ENCODE results near the gene TRAPPC12.

TRAPPC12 gene

DNA sequence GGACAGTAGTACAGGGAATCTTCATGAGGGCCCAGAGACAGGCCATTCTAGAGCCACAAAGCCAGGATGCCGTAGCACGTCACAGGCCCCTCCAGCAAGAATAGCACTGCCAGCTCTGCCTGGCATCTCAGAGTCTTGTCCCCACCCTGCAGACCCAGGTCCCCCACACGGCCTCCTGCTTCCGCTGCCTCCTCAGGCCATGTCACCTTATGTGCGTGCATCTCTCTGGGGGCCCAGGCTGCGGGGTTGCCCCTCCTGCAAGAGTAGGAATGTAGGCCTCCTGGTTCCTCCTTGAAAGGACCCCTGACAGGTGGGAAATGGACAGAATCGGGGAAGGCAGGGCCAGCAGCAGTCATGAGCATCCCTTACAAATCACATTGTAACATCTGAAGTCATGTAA lies 90.0 kb downstream of the TRAPPC12 start:
- DNase-seq (ENCODE audit: low spot score): no peak

DNA sequence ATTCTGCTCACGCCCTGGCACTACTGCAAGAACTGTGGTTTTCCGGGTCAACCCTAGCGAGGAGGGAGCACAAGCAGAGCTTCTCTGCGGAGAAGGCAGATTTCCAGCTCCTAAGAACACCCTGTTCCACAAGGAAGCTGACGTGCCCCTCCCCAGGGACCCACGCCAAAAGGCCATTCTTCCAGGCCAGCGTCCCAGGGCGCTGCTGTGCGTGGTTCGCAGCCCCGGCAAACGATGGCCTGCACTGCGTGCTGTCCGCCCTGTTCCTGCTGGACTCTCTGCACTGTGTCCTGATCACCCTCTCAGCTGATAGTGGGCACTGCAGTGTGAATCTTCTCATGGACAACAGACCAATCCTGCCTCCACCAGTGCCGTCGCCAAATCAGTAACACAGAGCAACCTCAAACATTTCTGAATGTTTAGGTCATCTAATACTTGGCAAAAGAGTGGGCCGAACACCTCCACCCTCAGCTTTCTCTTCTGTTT lies 90.7 kb downstream of the TRAPPC12 start:
- no peak for DNase-seq (ENCODE audit: low spot score)

DNA sequence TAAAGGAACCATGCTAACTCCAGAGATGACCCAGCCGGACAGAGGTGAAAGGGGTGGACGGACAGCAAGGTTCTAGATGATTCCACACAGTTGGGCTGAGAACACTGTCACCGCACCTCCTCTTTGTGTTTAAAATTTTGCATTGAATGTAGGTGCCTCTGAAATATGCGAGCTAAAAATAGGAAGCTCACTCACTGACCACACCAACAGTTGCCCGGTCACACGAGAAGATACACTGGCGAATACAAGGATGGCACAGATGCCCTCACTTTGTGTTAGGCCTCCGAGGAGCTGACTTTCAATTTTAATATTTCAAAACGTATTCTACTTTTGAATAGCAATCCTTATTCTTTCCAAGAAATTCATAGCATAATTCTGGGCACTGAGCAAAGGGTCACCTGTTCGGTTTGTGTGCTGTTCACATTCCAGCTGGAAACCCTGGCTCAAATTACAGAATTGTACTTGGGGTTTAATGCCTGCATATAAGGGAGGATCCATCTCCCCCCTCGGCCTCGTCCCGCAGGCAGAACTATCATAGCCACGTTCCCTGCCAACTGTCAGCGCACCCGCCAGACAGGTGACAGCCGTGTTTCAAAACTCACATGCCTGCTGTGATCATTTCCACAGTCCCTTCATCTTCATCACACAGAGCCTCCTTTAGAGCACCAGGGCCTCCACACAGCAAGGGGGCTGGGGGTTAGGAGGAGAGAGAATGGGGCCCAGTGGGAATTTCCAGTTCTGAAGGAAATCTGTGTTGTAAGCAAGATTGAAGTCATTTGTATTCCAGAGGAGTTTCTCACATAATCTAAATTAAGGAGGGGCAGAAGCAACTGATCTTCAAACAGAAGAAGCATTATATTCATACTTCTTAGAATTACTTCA lies 91.6 kb downstream of the TRAPPC12 start:
- DNase-seq (ENCODE audit: low spot score): no peak

DNA sequence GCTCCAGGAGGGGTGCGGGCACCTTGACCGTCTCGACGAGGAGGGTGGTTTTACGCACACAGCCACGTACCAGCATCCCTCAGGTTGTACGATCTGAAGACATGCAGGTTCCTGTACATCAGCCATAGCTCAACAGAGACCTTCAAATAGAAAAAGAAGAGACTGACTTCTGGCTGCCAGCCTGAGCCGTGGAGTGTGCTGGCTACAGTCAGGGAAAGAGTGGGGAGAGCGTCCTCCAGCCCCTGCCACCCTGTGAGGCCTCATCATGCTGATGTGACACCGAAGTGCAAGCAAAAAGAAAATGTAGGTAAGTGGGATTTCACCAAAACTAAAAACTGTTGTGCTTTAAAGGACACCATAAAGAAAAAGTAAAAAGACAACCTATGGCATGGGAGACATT lies 92.8 kb downstream of the TRAPPC12 start:
- no peak for DNase-seq (ENCODE audit: low spot score)

DNA sequence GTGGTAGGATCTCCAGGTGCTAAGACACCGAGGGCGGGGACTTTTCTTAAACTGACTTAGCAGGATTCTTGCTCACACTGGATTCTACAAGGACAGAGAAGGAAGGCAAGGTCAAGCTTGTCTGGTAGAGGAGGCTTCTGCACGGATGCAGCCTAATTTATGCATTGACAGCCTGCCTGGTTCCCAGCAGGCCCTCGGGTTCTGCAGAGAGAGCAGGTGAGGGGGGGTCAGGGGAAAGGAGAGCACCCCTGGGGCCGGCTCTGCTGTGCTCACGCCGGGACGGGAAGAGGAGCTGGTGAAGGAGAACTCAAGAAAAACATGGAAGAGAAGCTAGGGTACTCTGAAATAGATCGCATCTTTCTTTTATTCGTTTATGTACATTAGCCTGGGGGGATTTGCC lies 93.5 kb downstream of the TRAPPC12 start:
- DNase-seq (ENCODE audit: low spot score): no peak

DNA sequence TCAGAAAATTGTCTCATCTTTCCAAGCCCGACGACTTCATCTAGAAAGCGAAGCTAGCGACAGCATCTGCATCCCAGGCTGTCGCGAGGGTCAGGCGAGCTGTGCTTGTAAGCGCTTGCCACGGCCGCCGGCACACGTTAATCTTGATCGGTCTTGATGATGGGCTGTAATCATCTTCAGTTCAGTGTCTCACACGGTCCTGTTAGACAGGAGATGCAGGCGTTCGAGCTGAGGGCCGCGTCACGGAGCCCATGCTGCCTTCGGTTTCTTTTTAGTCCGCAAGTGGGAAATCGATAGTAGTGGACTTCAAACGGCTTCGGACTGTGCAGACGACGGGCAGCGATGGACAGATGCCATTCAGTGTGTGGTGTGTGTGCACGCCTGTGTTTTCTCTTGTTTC lies 96.3 kb downstream of the TRAPPC12 start:
- DNase-seq (ENCODE audit: low spot score): no peak

DNA sequence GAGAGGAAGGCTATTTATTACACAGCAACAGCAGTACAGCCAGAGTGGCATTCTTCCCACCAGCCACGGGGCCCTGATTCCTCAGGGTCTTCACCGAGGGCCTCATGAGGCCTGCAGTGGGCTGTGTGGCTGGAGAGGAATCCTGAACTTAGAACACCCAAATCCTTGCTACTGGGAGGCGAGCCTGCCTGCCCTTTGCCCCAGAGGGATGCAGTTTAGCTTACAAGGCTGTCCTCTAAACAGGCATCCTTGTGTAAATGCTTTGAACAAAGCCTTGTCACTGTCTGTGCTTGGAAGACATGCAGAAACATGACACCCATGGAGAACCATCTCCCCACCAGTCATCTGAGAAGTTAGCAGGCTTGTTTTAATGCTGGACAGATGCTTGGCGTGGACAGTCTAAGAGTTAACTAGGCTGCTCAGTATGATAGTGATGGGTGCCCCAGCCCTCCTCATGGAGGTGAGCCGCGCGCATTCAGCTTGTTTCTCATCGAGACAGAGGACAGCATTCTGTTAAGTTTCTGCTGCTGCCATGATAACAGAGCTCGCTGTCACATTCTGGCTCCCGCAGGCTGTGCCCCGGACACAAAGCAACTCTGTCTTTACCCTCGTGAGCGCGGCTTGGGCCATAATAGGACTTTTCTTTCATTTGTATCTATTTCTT lies 97.0 kb downstream of the TRAPPC12 start:
- no peak for DNase-seq (ENCODE audit: low spot score)

DNA sequence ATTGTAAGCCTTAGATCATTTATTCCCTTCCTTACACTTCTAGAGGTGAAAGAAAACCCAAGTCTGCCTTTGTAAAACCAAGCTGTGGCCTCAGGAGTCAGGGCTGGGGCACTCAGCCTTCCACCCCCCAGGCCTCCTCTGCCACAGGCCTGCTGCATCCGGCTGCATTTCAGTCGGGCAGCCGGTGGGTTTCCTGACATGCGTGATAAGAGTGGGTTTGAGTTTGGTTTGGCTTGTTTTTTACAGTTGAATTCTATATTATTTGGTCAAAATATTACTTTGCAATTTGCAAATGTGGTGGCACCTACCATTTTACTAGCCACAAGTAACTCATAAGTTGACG lies 97.5 kb downstream of the TRAPPC12 start:
- DNase-seq (ENCODE audit: low spot score): no peak

DNA sequence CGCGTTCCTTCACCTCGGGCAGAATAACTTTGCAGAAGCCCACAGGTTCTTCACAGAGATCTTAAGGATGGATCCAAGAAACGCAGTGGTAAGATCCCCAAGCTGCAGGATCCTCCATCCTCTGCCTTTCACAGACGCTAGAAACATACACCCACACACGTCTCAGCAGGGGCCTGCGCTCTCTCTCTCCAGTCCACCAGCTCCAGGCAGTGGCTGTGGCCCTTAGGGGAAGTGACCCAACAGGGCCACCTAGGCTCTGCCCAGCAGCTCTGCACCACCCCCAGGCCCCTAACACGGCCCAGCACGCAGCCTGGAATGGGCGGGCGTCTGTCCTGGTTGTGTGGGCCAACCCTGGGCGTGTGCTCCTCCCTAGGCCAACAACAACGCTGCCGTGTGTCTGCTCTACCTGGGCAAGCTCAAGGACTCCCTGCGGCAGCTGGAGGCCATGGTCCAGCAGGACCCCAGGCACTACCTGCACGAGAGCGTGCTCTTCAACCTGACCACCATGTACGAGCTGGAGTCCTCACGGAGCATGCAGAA lies 99.4 kb downstream of the TRAPPC12 start:
- no peak for DNase-seq (ENCODE audit: low spot score)

DNA sequence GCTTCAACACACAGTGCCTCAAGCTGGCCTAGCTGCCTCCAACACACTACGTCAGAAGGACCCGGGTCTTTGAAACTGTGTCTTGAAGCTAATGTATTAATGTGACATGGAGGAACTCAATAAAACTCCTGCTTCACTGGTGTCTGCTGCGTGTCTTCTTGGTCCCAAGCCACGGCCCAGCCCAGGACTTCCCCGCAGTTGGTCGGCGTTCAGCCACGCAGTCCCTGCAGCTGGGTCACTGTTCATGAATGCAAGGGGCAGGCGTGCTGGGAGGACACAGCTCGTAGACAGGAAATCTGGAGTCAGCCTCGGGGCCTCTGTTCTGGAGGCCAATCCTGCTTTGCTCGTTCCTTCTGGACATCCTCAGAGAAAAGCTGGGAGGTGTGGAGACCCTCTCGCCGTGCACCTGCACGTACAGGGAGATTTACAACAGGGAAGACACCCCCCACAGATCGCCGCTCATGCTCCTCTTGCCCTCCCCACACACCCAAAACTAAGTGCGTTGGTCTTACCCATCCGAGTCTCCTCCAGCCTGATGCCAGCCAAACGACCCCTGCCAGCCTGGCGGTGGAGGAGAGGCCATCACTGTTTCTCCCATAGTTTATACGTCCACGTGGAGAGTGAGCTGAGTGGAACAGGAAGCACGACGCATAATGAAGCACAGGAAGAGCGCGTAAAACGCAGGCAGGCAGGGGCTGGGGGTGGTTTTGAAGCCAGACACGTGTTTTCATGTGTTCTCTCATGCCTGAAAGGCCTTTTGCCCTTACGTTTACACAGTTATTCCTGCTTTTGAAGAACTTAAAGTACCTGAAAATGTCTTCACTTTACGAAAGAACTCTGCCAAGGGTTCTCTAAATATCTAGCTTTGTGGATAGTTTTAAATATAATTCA lies 100.2 kb downstream of the TRAPPC12 start:
- DNase-seq (ENCODE audit: low spot score): no peak

DNA sequence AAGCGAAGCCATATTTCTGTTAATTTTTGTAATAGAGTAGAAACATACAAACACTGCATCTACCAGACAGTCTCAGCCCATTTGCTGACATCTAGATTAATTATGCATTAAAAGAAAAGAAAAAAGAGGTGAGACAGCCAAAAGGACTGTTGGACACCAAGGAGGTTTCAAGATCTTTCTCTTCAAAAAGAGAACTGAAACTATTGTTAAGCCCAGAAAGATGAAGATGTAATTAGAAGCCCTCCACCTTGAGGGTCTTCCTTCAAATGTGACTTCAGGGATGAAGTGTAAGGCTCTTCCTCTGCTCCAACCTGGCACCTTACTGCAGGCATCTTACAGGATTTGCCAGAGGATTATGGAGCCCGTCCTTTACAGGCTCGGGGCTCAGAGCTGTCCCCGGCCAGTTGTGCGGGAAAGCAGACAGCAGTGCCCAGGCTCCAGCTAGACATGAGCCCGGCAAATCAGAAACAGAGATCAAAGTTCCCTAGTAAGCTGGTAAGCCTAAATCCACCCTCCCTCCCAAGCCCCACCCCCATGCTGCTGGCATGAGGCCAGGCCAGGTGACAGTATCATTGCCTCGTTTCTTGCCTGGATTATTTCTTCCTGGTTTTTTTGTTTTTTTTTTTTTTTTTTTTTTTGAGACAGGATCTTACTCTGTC lies 101.0 kb downstream of the TRAPPC12 start:
- DNase-seq (ENCODE audit: low spot score): no peak

DNA sequence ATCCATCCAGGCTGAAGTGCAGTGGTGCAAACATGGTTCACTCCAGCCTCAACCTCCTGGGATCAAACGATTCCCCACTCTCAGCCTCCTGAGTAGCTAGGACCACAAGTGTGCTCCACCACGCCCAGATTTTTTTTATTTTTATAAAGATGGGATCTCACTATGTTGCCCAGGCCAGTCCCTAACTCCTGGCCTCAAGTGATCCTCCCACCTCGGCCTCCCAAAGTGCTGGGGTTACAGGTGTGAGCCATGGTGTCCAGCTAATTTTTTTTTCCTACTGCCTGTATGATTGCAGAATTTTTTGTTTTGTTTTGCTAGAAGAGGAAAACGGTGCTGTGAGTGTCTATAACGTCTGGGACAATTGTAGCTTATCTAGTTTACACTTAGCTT lies 101.5 kb downstream of the TRAPPC12 start:
- no peak for DNase-seq (ENCODE audit: low spot score)

DNA sequence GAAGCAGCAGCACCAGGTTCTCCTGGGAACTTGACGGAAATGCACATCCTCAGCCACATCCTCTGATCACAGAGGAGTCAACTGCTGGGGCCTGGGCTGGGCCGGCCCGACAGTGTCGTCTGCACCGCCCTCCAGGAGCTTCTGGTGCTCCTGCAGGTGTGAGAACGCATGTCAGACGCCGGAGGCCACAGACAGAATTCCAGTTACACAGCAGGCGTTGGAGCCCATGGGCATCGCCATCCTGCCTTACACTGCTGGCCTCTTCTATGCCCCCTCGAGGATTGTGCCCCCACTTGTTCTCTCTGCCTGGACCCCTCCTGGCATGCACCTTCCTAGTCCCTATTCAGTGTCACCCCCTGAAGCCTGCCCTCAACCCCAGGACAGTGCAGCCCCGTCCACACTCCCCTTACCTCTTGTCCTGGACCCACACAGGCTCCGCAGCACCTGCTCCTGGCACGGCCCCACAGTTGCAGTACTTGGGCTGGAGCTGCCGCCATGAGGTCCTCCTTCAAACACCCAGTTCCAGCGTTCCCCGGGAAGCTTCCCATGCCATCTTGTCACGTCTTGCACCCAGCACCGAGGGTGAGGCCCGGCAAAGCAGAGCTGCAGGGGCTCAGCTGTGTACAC lies 102.4 kb downstream of the TRAPPC12 start:
- DNase-seq (ENCODE audit: low spot score): no peak

DNA sequence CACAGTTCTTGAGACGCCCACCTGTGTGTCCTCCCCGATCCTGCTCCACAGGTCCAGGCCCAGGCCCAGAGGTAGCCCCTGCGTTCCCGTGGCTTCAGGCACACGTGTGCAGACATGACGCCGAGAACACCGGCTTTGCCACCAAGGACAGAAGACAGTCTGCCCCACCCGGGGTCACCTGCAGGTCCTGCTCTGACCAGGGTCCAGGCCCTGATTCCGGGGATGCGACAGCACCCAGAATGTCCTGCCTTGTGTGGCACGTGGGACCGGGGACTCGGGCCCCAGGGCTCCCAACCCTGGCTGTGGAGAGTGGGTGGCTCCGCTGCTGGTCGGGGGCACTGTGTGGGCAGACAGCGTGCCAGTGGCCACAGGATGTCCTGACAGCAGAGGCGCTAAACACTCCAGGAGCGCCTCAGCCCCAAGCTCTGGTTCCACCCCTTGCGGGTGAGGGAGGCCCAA lies 102.9 kb downstream of the TRAPPC12 start:
- DNase-seq (ENCODE audit: low spot score): no peak

DNA sequence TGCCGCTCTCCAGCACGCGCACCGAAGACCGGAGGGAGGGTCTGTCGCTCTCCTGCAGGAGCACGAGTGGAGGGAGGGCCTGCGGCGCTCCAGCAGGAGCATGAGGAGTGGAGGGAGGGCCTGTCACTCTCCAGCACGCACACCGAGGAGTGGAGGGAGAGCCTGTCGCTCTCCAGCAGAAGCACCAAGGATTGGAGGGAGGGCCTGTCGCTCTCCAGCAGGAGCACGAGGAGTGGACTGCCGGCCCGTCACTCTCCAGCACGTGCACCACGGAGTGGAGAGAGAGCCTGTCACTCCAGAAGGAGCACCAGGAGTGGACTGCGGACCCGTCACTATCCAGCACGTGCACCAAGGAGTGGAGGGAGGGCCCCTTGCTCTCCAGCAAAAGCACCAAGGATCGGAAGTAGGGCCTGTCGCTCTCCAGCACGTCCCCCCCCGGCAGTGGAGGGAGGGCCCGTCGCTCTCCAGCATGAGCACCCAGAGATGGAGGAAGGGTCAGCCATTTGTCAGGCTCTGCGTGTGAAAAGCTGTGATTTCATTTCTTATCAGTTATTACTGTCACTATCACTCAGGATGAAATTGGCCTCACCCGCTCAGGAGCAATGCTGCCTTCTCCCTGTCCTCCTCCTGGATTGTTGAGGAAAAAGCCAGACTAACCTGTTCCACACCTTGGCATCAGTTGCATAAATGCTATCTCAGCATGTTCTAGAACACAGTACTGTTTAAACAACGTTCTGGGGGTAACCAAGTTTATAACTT lies 103.9 kb downstream of the TRAPPC12 start:
- DNase-seq (ENCODE audit: low spot score): no peak

DNA sequence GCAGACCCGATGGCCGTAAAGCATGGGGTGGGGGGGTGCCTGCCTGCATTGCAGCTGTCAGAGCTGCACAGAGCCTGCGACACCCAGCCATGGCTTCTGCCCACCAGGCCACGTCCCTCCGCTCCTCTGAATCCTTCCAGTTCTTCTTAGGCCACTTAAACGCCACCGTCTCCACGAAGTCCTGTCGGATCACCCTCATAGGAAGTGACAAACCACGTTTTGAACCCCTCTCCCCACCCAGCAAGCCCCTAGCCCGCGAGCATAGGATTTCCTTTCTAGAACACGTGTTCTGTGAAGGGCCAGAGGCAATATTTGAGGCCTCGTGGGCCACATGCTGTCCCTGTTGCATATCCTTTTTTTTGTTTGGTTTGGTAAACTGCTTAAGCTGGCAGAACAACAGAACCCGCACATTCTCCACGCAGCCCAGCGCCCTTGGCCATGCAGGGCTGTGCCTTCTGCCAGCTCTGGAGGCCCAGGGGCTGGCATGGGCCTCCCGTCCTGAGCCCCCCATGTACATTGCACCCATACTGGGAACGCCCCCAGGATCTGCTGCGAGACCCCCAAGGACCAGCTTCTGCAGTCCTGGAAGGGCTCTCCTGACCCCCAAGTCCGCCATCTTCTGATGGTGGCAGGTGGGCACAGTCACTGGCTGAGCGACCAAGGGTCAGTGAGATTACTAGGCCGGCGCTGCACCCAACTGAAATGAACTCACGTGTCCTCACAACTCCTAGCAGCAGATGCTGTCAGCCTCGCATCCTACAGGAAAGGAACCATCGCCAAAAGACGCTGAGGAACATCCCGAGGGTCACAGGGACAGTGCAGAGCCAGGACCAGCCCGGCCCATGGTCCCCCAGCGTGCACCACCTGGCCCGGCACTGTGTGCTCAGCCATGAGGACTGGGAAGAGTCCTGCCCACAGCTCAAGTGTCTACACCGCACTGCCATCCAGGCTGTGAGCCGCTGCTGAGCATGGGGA lies 104.8 kb downstream of the TRAPPC12 start:
- no peak for DNase-seq (ENCODE audit: low spot score)

DNA sequence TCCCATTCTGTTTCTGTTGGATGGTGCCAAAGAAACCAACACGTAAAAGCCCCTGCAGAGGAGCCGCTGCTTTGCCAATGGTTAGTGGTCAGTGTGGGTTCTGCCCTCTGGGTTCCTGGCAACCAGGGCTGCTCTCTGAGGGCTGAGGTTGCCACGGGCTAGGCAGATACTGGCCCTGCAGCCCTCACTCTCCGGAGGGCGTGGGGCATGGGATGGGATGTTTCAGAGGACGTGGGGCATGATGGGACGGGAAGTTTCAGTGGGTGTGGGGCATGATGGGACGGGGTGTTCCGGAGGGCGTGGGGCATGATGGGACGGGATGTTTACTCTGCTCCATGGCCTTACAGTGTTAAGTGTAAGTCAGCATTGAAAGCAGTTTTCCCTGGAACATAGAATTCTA lies 105.7 kb downstream of the TRAPPC12 start:
- DNase-seq (ENCODE audit: low spot score): no peak

DNA sequence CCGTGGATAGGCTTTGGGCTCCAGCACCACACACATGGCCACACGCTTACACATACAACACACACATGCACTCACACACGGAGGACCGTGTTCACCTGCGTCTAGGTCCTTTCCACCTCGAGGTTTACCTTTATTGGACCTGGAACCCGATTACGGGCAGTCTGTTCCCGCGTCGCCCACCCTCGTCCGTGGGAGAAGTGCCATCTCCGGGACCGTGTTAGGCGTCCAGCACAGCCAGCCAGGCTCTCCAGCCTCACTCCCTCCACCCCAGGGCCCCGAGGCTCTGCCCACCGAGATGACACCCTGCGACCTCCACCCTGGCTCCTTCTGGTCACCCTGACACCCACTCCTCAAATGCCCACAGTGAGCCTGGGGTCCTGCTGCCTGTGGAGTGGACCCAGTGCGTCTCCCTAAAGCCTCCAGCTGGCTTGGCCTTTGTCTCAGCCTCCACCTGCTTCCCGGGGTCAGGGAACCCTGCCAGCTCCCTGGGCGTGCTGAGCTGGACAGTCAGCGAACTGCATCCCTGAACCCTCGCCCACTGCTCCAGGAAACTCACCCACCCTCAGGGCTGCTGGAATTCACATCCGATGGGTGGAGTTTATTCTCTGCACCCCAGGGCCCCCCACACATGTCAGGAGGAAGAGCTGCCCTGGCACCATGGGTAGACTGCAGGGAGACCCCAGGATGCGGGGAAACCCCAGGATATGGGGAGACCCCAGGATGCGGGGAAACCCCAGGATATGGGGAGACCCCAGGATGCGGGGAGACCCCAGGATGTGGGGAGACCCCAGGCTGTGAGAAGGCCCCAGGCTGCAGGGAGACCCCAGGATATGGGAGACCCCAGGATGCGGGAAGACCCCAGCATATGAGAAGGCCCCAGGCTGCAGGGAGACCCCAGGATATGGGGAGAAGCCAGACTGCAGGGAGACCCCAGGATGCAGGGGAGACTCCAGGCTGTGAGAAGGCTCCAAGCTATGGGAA lies 106.8 kb downstream of the TRAPPC12 start:
- no peak for DNase-seq (ENCODE audit: low spot score)
